HCT116 (cell line): ENCODE measurements around the gene ACBD6. TPM values are rescaled to one million over a fixed set of nuclear protein-coding genes. Genes with fewer than 3 reads are reported as not detected.

Experiments used
- ATAC-seq: fragments of 200-7000 bp; cut with Tn5 transposase; 2 replicates; pipeline ENCODE4 v1.9.1; 2020; ENCODE audit warnings: mild to moderate bottlenecking, moderate library complexity
- BruUV-seq: library from RNA; stranded (reverse); fragments of 400-500 nt; replicated peaks from 2 replicates; lab custom pipeline; 2021; lab: Mats Ljungman, UMichigan
- CTCF ChIA-PET: fragments of 300-600 bp; sonication (Branson Sonifier 250); formaldehyde crosslinking; loops from one replicate; lab custom pipeline; 2021; ENCODE audit warnings: antibody characterized with exemption; lab: Charles Lee
- POLR2A ChIA-PET: fragments of 300-600, 350-600 bp; sonication (Branson Sonifier 250); formaldehyde crosslinking; loops from one replicate; lab custom pipeline; 2021; ENCODE audit warnings: antibody characterized with exemption; lab: Charles Lee
- RAD21 ChIA-PET, 2 experiments: fragments of 300-600 bp; sonication (Branson Sonifier 250); formaldehyde crosslinking; loops; one replicate each; lab custom pipeline; 2023; ENCODE audit warnings: low total read pairs in 2 of 2; ENCODE audit not compliant: uncharacterized antibody in 2 of 2, unreplicated experiment in 2 of 2, low non-redundant PET in 1 of 2; lab: Charles Lee
- DNase-seq: peaks from one replicate; pipeline ENCODE4 v3.0.0-alpha.2; 2010; ENCODE audit warnings: low read depth, low spot score
- H2AFZ ChIP-seq: fragments of 200-600 bp; shearing (Covaris generic), sonication (generic); 2 replicates; pipeline ENCODE4 v1.6.1; 2017; ENCODE audit warnings: low read depth, mixed run types, mixed read lengths, antibody characterized with exemption, low read length; ENCODE audit not compliant: poor library complexity, severe bottlenecking
- H3K27ac ChIP-seq: 2 replicates; pipeline ENCODE4 v1.5.1; 2012; ENCODE audit warnings: low read depth, low read length
- H3K27me3 ChIP-seq: fragments of 200-600 bp; sonication (generic); 2 replicates; pipeline ENCODE4 v1.6.1; 2016; ENCODE audit warnings: mixed run types, low read length, mixed read lengths; ENCODE audit not compliant: insufficient read depth
- H3K36me3 ChIP-seq, 2 experiments: fragments of 200-500 bp in 1 of 2; fragments of 200-600 bp in 1 of 2; sonication (Bioruptor generic) in 1 of 2; sonication (generic) in 1 of 2; 2 replicates each; pipeline versions ENCODE4 v1.5.1 to v1.6.1; 2014 to 2016; ENCODE audit warnings: low read length in 2 of 2, inconsistent platforms in 1 of 2, mixed read lengths in 1 of 2, mixed run types in 1 of 2; ENCODE audit not compliant: insufficient read depth in 2 of 2, control insufficient read depth in 1 of 2
- H3K4me1 ChIP-seq, 2 experiments: fragments of 200-600 bp in 1 of 2; sonication (generic) in 1 of 2; 2 replicates each; pipeline versions ENCODE4 v1.5.1 to v1.6.1; 2012 to 2017; ENCODE audit warnings: low read length in 2 of 2, inconsistent platforms in 1 of 2, mild to moderate bottlenecking in 1 of 2, mixed read lengths in 1 of 2, mixed run types in 1 of 2, moderate library complexity in 1 of 2; ENCODE audit not compliant: insufficient read depth in 2 of 2, control insufficient read depth in 1 of 2
- H3K4me2 ChIP-seq: fragments of 200-600 bp; sonication (generic); 2 replicates; pipeline ENCODE4 v1.6.1; 2017; ENCODE audit warnings: mixed run types, low read length, mixed read lengths
- H3K4me3 ChIP-seq, 2 experiments: fragments of 200-600 bp in 1 of 2; sonication (generic) in 1 of 2; replicated peaks in 1 of 2; 2 replicates each; pipeline ENCODE4 v1.5.1; 2011 to 2016; ENCODE audit warnings: low read length in 2 of 2, control low read depth in 1 of 2, low read depth in 1 of 2, mild to moderate bottlenecking in 1 of 2, mixed read lengths in 1 of 2, mixed run types in 1 of 2
- H3K79me2 ChIP-seq: fragments of 200-600 bp; sonication (generic); 2 replicates; pipeline ENCODE4 v1.6.1; 2017; ENCODE audit warnings: mild to moderate bottlenecking, mixed run types, low read length, moderate library complexity, mixed read lengths; ENCODE audit not compliant: insufficient read depth
- H3K9ac ChIP-seq: fragments of 200-600 bp; sonication (generic); 2 replicates; pipeline ENCODE4 v1.6.1; 2016; ENCODE audit warnings: low read length, mixed read lengths
- H3K9me2 ChIP-seq: fragments of 200-600 bp; sonication (generic), shearing (Covaris generic); 2 replicates; pipeline ENCODE4 v1.6.1; 2017; ENCODE audit warnings: mixed run types, mild to moderate bottlenecking, moderate library complexity; ENCODE audit not compliant: insufficient read depth
- H3K9me3 ChIP-seq, 2 experiments: fragments of 200-500 bp in 1 of 2; fragments of 200-600 bp in 1 of 2; sonication (Bioruptor generic) in 1 of 2; sonication (generic) in 1 of 2; 2 replicates each; pipeline ENCODE4 v1.6.1; 2014 to 2017; ENCODE audit warnings: low read length in 2 of 2, mixed read lengths in 2 of 2, inconsistent platforms in 1 of 2, low read depth in 1 of 2, mild to moderate bottlenecking in 1 of 2, mixed run types in 1 of 2, moderate library complexity in 1 of 2; ENCODE audit not compliant: control insufficient read depth in 1 of 2, insufficient read depth in 1 of 2
- H4K20me1 ChIP-seq: fragments of 200-600 bp; sonication (generic), shearing (Covaris generic); 2 replicates; pipeline ENCODE4 v1.6.1; 2017; ENCODE audit warnings: mixed run types, mild to moderate bottlenecking, moderate library complexity; ENCODE audit not compliant: insufficient read depth
- CBX3 ChIP-seq: IDR thresholded peaks from 2 replicates; pipeline ENCODE4 v1.6.1; 2012; ENCODE audit warnings: low read depth
- EGR1 ChIP-seq: IDR thresholded peaks from 2 replicates; pipeline ENCODE4 v1.6.1; 2012; ENCODE audit warnings: low read depth
- FOSL1 ChIP-seq: IDR thresholded peaks from 2 replicates; pipeline ENCODE4 v1.6.1; 2012; ENCODE audit warnings: low read depth
- JUND ChIP-seq: IDR thresholded peaks from 2 replicates; pipeline ENCODE4 v1.6.1; 2012
- TCF7L2 ChIP-seq: IDR thresholded peaks from 2 replicates; pipeline ENCODE4 v1.7.0; 2011; ENCODE audit warnings: borderline replicate concordance, inconsistent platforms; ENCODE audit not compliant: insufficient read depth, insufficient read length; ENCODE audit errors: extremely low read depth
- intact Hi-C: fragments of 100-400 bp; cut with micrococcal nuclease; formaldehyde crosslinking; loops from 2 replicates; pipeline ENCODE4 v1.10.0; 2022
- total RNA-seq: library from RNA; stranded (reverse); gene quantifications from one replicate; pipeline ENCODE4 v1.2.1, GENCODE V29; 2021; ENCODE audit not compliant: unreplicated experiment
- TF ChIP-seq, protein P1 (sequence below): IDR thresholded peaks from 2 replicates; pipeline ENCODE4 v1.6.1; 2012; ENCODE audit warnings: low read depth

The ACBD6 gene
- total RNA-seq, 1 experiment from 2014 or later, result 43.2 TPM

DNA sequence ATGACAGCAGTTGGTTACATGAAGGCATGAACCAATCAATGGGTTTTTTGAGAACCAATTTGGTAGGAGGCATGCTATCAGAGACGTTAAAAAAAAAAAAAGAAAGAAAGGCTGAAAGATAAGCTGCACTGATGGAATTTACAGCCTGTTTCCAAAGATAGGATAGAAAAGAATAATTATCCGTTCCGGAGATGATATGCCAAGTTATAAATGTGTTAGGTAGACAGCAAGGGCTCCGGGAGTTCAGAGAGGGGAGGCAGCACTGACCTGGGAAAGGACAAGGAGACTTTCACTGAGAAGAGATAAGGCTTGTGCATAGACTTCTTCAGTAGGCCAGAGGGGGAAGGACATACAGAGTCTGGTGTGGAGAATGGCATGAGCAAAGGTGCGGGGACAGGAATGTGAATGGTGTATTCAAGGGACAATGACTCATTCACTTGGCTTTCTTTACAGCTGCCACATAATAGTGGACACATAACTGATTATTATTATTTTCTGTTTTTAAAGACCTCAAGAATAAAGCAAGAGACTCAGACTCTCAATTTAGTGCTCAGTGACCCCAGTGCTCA lies 24.8 kb upstream of the ACBD6 start:
- CTCF ChIA-PET, result no interaction called here
- BruUV-seq, result no TSS peak

More for the DNA sequence above, 24.8 kb upstream of the ACBD6 start:
- Histone ChIP-seq H4K20me1 (no peaks in the 10 kb centered on the region), H3K36me3 (no peaks in the 10 kb centered on the region), H3K27ac (no peak overlapping the region), H3K9me2 (no peaks in the 10 kb centered on the region), H2AFZ (peak overlapping the region; percentile 77), H3K4me3 (peak overlapping the region in 1 of 2 experiments; percentile 13; a peak in 1 of 4 replicates), H3K4me2 (peak overlapping the region; percentile 57), H3K9ac (no peak overlapping the region), H3K27me3 (no peaks in the 10 kb centered on the region), H3K9me3 (no peaks in the 10 kb centered on the region), H3K79me2 (no peaks in the 10 kb centered on the region), H3K4me1 (peaks cover 4 to 14% of the 10 kb centered on the region in 2 experiments)
- DNase-seq (no peak), ATAC-seq (peak; percentile 90)
- peak; percentile 69 for TF ChIP-seq JUND
- peak; percentile 69 for TF ChIP-seq FOSL1
- TF ChIP-seq, protein P1, sequence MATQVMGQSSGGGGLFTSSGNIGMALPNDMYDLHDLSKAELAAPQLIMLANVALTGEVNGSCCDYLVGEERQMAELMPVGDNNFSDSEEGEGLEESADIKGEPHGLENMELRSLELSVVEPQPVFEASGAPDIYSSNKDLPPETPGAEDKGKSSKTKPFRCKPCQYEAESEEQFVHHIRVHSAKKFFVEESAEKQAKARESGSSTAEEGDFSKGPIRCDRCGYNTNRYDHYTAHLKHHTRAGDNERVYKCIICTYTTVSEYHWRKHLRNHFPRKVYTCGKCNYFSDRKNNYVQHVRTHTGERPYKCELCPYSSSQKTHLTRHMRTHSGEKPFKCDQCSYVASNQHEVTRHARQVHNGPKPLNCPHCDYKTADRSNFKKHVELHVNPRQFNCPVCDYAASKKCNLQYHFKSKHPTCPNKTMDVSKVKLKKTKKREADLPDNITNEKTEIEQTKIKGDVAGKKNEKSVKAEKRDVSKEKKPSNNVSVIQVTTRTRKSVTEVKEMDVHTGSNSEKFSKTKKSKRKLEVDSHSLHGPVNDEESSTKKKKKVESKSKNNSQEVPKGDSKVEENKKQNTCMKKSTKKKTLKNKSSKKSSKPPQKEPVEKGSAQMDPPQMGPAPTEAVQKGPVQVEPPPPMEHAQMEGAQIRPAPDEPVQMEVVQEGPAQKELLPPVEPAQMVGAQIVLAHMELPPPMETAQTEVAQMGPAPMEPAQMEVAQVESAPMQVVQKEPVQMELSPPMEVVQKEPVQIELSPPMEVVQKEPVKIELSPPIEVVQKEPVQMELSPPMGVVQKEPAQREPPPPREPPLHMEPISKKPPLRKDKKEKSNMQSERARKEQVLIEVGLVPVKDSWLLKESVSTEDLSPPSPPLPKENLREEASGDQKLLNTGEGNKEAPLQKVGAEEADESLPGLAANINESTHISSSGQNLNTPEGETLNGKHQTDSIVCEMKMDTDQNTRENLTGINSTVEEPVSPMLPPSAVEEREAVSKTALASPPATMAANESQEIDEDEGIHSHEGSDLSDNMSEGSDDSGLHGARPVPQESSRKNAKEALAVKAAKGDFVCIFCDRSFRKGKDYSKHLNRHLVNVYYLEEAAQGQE, result no peak
- no peak for TF ChIP-seq TCF7L2
- peak; percentile 82 for TF ChIP-seq EGR1
- TF ChIP-seq CBX3, result peak; percentile 71
- RAD21 ChIA-PET, result no interaction called here
- POLR2A ChIA-PET, result no interaction called here
- intact Hi-C loops, result no loop called here
